Measurements from ENCODE around the gene QPCT. TPM values are rescaled to one million over a fixed set of nuclear protein-coding genes. Genes with fewer than 3 reads are reported as not detected.
"Not testable (repeated sequence)": the region's sequence is repeated elsewhere in the genome, so short reads cannot be mapped to it uniquely, and the experiment has no call there.

The QPCT gene
- polyA plus RNA-seq, 3 donors from 2014 or later, result 0.91 to 2.4 (median 0.99) TPM

DNA sequence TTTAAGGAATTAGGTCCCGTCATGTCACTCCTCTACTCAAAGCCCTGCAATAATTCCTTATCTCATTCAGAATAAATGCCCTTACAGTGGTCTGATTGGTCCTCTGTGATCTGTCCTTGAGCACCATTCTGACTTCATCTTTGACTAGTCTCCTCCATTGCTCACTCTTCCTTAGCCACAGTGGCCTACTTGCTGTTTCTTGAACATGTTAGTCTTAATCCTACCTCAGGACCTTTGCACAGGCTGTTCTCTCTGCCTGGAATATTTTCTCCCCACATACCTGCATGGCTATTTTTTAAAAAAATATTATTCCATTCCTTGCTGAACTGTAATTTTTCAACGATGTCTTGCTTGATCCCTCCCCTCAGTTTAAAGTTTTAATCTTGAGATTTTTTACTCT, 48.0 kb downstream of the QPCT start:
- Mint-ChIP-seq H3K4me1 (peaks cover 0 to 3% of the 10 kb centered on the region in 2 donors), H3K27ac (peak overlapping the region in 1 of 6 donors; percentile 10), H3K4me3 (no peak overlapping the region), H3K9me3 (no peaks in the 10 kb centered on the region), H3K36me3 (no peaks in the 10 kb centered on the region), H3K27me3 (ENCODE audit: low read depth in 3 of 3) (no peaks in the 10 kb centered on the region)
- no peak for DNase-seq

DNA sequence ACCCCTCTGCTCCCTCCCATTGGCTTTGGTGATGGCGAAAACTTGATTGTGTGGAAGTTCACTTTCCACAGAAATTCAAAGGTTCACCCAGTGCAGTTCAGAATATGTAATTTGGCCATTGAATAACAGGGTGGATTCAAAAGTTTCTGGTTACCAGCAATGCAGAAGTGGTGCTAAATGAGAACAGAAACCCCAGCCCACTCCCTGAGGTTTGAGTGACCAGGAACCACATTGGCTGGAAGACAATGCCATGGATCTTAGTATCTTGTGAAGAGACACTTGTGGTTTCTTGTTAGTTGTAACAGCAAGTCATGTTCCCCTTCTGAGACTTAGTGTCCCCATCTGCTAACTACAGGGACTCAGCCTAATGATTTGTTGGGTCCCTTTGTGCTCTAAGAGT, 49.8 kb downstream of the QPCT start:
- Mint-ChIP-seq H3K27me3 (ENCODE audit: low read depth in 3 of 3) (no peaks in the 10 kb centered on the region), H3K4me3 (no peak overlapping the region), H3K27ac (no peak overlapping the region), H3K4me1 (peaks cover 0 to 3% of the 10 kb centered on the region in 2 donors), H3K36me3 (no peaks in the 10 kb centered on the region), H3K9me3 (no peaks in the 10 kb centered on the region)
- DNase-seq, result no peak

DNA sequence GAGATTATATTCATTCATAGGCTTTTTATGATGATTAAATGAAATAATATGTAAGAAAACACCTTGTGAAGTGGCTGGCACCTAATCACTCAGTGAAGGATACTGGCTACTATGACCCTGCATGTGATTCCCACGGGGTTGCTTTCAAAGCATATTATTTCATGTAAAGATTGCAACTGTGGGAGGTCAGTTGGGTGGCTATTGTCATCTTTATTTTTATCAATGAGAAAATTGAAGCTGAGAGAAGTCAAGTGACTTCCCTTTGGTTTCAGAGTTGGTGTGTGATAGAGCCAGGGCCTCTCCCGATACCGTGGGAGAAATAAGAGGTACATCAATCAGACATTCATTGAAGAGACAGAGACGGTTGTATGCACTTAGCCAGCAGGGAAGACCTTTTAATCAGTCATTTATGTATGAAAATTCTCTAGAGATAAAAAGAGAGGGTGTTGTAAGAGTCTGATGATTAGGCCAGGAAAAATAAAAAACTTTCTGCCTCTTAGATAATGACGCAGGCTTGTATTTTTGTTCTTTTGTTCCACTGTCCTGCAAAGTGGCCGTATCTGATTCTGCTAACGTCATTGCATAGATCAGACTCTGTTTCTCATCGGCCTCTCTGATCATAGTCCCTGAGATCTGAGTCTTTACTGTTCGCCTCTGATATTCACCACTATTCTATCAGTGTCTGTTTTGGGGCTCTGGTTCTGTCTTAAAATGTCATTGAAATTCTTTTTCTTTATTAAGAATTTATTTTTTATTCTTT, 50.5 kb downstream of the QPCT start:
- Mint-ChIP-seq H3K4me1 (peaks cover 0 to 3% of the 10 kb centered on the region in 2 donors), H3K27me3 (ENCODE audit: low read depth in 3 of 3) (no peaks in the 10 kb centered on the region), H3K9me3 (no peaks in the 10 kb centered on the region), H3K27ac (no peak overlapping the region), H3K4me3 (no peak overlapping the region), H3K36me3 (no peaks in the 10 kb centered on the region)
- no peak for DNase-seq

DNA sequence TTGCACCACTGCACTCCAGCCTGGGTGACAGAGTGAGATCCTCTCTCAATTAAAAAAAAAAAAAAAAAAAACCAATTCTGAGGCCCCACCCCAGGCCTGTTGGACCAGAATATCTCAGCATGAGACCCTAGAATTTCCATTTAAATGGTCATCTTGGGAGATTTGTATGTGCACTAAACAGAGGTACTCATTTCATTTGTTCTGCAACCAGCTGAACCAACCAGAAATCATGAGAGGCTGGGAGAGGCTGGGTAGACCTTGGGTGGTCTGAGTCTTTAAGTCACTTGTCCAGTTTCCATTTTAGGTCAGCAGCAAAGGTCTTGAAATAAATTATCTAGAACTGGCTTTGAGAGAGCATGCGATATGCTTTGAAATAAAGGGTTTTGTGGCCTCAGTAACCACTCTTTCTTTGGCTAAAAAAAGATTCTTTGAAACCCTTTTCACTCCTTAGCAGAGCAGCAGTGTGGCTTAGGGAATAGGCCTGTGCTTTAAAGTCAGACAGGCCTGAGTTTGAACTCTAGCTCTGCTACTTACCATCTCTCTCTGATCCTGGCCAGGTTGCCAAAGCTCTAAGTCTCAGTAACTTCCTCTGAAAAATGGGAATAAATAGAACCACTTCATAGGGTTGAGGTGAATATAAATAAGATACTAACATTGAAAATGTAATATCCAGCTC, 52.6 kb downstream of the QPCT start:
- no peaks in the 10 kb centered on the region for H3K4me1 Mint-ChIP-seq
- no peaks in the 10 kb centered on the region for H3K27me3 Mint-ChIP-seq (ENCODE audit: low read depth in 3 of 3)
- H3K36me3 Mint-ChIP-seq, result no peaks in the 10 kb centered on the region
- H3K4me3 Mint-ChIP-seq, result no peak overlapping the region
- no peak overlapping the region for H3K27ac Mint-ChIP-seq
- no peaks in the 10 kb centered on the region for H3K9me3 Mint-ChIP-seq
- no peak for DNase-seq

DNA sequence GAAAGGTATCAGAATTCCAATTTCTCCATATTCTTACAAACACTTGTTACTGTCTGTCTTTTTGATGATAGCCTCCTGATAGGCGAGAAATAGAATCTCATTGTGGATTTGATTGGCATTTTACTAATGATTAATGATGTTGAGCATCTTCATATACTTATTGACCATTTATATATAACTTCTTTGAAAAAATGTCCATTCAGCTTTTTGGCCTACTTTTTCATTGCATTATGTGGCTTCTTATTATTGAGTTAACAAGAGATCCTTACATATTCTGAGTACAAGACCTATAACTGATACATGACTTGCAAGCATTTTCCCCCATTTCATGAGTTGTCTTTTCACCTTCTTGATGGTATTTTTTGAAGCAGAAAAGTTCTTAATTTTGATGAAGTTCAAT, 54.6 kb downstream of the QPCT start:
- Mint-ChIP-seq H3K36me3 (no peaks in the 10 kb centered on the region), H3K27ac (no peak overlapping the region), H3K4me3 (no peak overlapping the region), H3K27me3 (ENCODE audit: low read depth in 3 of 3) (peaks cover 0 to 6% (median 0%) of the 10 kb centered on the region in 3 donors), H3K9me3 (no peaks in the 10 kb centered on the region), H3K4me1 (no peaks in the 10 kb centered on the region)
- no peak for DNase-seq

DNA sequence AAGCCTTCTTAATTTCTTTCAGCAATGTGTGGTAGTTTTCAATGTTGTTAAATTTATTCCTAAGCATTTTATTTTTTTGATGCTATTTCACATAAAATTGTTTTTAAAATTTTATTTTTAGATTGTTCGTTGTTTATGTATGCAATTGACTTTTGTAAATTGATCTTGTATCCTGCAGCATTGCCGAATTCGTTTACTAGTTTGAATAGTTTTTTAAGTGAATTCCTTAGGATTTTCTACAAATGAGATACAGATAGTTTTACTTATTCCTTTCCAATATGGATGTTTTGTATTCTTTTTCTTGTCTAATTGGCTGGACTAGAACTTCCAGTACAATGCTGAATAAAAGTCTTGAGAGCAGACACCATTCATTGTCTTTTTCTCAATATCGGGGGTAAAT, 55.6 kb downstream of the QPCT start:
- H3K36me3 Mint-ChIP-seq, result no peaks in the 10 kb centered on the region
- H3K27ac Mint-ChIP-seq, result no peak overlapping the region
- no peak for DNase-seq
- H3K4me1 Mint-ChIP-seq, result no peaks in the 10 kb centered on the region
- no peaks in the 10 kb centered on the region for H3K9me3 Mint-ChIP-seq
- no peak overlapping the region for H3K4me3 Mint-ChIP-seq
- peaks cover 0 to 6% (median 0%) of the 10 kb centered on the region in 3 donors for H3K27me3 Mint-ChIP-seq (ENCODE audit: low read depth in 3 of 3)

DNA sequence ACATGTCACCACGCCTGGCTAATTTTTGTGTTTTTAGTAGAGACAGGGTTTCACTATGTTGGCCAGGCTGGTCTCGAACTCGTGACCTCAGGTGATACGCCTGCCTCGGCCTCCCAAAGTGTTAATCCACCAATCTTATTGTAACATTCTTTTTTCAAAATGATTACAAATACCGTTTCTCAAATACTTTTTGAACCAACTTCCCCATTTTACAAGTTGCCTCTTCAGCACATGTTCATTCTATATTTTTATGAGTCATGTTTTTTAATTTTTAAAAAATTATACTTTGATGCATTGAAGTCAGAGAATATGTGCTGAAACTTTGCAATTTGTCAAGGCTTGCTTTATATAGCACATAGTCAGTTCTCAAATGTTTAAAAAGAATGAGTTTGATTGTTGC, 58.2 kb downstream of the QPCT start:
- H3K36me3 Mint-ChIP-seq, result no peaks in the 10 kb centered on the region
- peaks cover 0 to 6% (median 0%) of the 10 kb centered on the region in 3 donors for H3K27me3 Mint-ChIP-seq (ENCODE audit: low read depth in 3 of 3)
- no peak overlapping the region for H3K4me3 Mint-ChIP-seq
- H3K4me1 Mint-ChIP-seq, result no peaks in the 10 kb centered on the region
- DNase-seq, result no peak
- H3K9me3 Mint-ChIP-seq, result no peaks in the 10 kb centered on the region
- H3K27ac Mint-ChIP-seq, result no peak overlapping the region

DNA sequence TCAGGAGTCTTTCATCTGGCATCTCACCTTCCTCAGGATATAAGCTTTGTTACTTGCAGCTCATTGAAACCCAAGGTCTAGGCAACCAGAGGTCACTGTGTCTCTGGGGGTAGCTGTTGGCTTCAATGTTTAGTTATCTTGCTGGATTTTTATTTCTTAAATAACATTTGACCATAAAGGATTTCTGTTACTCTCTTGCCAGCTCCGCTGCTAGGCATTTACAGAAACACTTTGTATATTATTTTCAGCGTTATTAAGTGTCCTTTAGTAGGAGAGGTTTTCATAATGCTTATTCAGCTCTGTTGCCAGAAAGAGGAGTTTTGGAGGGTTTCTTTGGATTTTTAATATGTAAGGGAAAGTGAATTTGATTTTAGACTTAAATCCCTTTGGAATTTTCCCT, 61.4 kb downstream of the QPCT start:
- no peaks in the 10 kb centered on the region for H3K4me1 Mint-ChIP-seq
- H3K9me3 Mint-ChIP-seq, result no peaks in the 10 kb centered on the region
- H3K4me3 Mint-ChIP-seq, result no peak overlapping the region
- no peaks in the 10 kb centered on the region for H3K36me3 Mint-ChIP-seq
- DNase-seq, result no peak
- peaks cover 0 to 6% (median 4%) of the 10 kb centered on the region in 3 donors for H3K27me3 Mint-ChIP-seq (ENCODE audit: low read depth in 3 of 3)
- H3K27ac Mint-ChIP-seq, result no peak overlapping the region

DNA sequence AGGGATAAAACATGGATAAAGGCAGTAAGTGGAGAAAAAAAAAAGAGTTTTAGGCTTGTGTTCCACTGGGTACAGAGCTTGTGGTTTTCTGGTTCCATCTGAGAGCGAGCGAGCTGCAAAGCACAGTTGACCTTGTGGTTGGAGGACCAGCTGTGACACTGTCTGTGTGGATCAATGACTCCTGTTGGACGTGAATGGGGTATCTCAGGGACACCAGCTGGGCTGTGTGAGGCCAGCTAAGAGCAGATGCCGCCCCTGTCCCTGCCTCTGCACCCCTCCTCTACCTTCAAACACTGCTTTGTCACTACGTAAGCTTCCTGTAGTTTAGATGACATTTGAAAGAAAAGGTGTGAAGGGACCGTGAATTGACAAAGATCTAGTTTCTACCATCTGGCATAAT, 67.8 kb downstream of the QPCT start:
- H3K27ac Mint-ChIP-seq, result no peak overlapping the region

DNA sequence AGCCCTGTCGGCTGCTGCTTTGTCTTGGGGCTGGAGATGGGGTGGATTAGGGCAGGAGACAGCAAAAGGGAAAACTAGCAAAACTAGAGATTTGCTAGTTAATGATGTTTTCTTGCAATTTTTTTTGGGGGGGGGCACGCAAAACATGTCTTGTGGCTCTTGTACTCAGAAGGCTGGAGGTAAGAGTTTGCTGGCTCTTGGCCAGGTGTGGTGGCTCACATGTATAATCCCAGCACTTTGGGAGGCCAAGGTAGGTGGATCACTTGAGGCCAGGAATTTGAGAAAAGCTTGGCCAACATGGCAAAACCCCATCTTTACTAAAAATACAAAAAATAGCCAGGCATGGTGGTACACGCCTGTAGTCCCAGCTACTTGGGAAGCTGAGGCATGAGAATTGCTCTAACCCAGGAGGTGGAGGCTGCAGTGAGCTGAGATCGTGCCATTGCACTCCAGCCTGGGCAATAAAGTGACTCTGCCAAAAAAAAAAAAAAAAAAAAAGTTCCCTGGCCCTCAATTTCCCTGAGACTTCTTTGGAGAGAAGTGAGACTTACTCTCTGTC, 69.6 kb downstream of the QPCT start:
- not testable (repeated sequence) for H3K27ac Mint-ChIP-seq; H3K9me3 Mint-ChIP-seq; H3K4me3 Mint-ChIP-seq; H3K27me3 Mint-ChIP-seq (ENCODE audit: low read depth in 3 of 3); H3K4me1 Mint-ChIP-seq; H3K36me3 Mint-ChIP-seq; DNase-seq

More for the DNA sequence above, 67.8 kb downstream of the QPCT start:
- Mint-ChIP-seq H3K4me3 (no peak overlapping the region), H3K36me3 (no peaks in the 10 kb centered on the region), H3K4me1 (peaks cover 4 to 7% of the 10 kb centered on the region in 2 donors), H3K27me3 (ENCODE audit: low read depth in 3 of 3) (peaks cover 0 to 4% (median 0%) of the 10 kb centered on the region in 3 donors), H3K9me3 (no peaks in the 10 kb centered on the region)
- no peak for DNase-seq

DNA sequence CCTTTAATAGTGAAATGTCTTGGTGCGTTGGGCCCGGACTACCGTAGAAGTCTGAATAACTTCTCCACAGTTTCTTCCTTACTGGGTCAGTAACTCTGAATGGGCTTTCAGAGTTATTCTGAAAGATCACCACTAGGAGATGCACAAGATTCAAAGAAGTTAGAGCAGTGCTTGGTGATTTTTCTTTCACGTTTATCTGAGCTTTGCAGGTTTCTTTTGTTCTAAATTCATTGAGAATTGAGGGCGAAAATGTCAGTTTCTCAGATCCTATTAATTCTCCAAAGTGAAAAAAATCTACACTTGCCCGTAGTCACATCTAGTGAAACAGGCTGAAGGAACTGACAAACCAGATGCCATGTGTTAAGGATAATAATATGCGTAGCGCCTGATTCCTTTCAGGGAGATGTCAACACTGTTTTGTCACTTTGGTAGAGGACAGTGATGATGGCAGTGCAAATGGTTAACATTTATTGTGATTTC, 70.1 kb downstream of the QPCT start:
- no peaks in the 10 kb centered on the region for H3K9me3 Mint-ChIP-seq
- H3K27me3 Mint-ChIP-seq (ENCODE audit: low read depth in 3 of 3), result no peaks in the 10 kb centered on the region
- no peaks in the 10 kb centered on the region for H3K36me3 Mint-ChIP-seq
- peak overlapping the region in 1 of 6 donors; percentile 15 for H3K27ac Mint-ChIP-seq
- peak overlapping the region in 1 of 5 donors; percentile 40 for H3K4me3 Mint-ChIP-seq
- DNase-seq, result peak; percentile 48 to 58 (median 50)
- H3K4me1 Mint-ChIP-seq, result peaks cover 4 to 7% of the 10 kb centered on the region in 2 donors

DNA sequence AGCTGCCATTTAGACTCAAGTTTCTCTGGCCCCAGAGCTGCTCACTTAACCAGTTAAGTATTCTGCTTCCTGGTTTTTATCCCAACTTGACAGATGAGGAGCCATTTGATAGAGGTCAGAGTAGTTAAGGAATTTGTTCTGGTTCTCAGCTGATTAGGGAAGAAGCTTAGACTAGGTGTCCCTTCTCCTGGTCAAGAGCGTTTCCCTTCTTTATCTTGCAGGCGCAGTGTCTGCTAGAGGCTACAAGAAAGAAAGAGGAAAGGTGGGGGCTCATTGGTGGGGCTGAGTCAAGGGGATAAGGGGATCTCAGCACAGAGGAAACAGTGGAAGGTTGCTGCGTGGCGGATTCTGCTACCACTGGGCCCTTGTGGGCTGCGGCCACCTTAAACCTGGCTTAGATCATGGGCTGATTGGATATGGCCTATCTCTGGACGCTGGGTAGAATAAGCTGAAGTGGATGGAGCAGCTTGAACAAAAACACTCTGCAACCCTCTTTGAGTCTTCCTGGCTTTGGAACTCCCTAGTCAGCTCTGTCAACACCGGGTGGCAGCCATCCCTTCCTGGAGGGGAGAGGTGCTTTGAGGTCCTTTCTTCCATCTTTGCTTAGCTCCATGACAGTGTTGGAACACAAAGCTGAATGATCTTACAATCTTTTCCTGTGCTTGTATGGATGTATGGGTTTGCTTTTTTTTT, 70.8 kb downstream of the QPCT start:
- DNase-seq, result no peak
- peaks cover 4 to 7% of the 10 kb centered on the region in 2 donors for H3K4me1 Mint-ChIP-seq
- H3K9me3 Mint-ChIP-seq, result no peaks in the 10 kb centered on the region
- no peak overlapping the region for H3K4me3 Mint-ChIP-seq
- no peaks in the 10 kb centered on the region for H3K27me3 Mint-ChIP-seq (ENCODE audit: low read depth in 3 of 3)
- no peak overlapping the region for H3K27ac Mint-ChIP-seq
- no peaks in the 10 kb centered on the region for H3K36me3 Mint-ChIP-seq

DNA sequence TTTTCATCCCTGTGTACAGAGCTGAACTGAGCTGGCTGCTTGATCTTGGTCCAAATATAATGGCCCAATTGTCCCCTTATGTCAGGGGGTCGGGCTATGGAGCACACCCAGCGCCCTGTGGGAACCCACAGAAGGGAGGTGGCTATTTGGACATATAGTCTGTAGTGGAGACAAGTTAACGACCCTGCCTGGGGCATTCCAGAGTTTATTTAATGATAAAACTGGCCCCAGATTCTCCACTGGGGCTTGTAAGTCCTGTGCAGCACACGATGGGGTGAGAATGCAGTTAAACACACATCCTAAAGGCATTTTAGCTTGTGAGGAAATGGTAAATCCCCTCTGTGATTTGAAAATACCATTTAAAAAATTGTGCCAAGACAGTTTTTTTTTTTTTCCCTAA, 72.9 kb downstream of the QPCT start:
- no peak overlapping the region for H3K4me3 Mint-ChIP-seq
- no peaks in the 10 kb centered on the region for H3K27me3 Mint-ChIP-seq (ENCODE audit: low read depth in 3 of 3)
- H3K9me3 Mint-ChIP-seq, result no peaks in the 10 kb centered on the region
- peak overlapping the region in 1 of 6 donors; percentile 46 for H3K27ac Mint-ChIP-seq
- DNase-seq, result no peak
- no peaks in the 10 kb centered on the region for H3K36me3 Mint-ChIP-seq
- H3K4me1 Mint-ChIP-seq, result peaks cover 4 to 7% of the 10 kb centered on the region in 2 donors

DNA sequence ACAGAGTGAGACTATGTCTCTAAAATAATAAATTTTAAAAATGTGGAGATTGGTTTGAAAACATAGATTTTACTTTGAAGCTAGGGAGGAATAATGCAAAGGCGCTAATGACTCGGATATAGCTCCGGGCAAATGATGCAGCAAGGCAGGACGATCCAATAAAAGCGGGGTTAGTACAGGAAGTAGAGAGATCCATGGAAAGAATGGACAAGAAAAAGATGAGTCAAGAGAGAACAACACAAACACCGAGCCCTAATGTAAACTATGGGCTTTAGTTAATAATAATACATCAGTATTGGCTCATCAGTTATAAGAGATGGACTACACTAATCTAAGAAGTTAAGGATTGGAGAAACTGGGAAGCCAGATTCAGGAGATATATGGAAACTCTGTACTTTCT, 74.5 kb downstream of the QPCT start:
- H3K9me3 Mint-ChIP-seq, result no peaks in the 10 kb centered on the region
- peaks cover 0 to 4% (median 0%) of the 10 kb centered on the region in 3 donors for H3K27me3 Mint-ChIP-seq (ENCODE audit: low read depth in 3 of 3)
- H3K27ac Mint-ChIP-seq, result no peak overlapping the region
- peaks cover 4 to 7% of the 10 kb centered on the region in 2 donors for H3K4me1 Mint-ChIP-seq
- H3K36me3 Mint-ChIP-seq, result no peaks in the 10 kb centered on the region
- DNase-seq, result no peak
- H3K4me3 Mint-ChIP-seq, result no peak overlapping the region
